GM12801 (cell line): Measurements from ENCODE around the gene C6orf120.

Experiments used
- TF ChIP-seq, protein P1 (sequence below): IDR thresholded peaks from one replicate; pipeline ENCODE4 v1.5.1; 2011; ENCODE audit warnings: control low read depth; ENCODE audit not compliant: insufficient read length; ENCODE audit errors: extremely low read depth

The C6orf120 gene

DNA sequence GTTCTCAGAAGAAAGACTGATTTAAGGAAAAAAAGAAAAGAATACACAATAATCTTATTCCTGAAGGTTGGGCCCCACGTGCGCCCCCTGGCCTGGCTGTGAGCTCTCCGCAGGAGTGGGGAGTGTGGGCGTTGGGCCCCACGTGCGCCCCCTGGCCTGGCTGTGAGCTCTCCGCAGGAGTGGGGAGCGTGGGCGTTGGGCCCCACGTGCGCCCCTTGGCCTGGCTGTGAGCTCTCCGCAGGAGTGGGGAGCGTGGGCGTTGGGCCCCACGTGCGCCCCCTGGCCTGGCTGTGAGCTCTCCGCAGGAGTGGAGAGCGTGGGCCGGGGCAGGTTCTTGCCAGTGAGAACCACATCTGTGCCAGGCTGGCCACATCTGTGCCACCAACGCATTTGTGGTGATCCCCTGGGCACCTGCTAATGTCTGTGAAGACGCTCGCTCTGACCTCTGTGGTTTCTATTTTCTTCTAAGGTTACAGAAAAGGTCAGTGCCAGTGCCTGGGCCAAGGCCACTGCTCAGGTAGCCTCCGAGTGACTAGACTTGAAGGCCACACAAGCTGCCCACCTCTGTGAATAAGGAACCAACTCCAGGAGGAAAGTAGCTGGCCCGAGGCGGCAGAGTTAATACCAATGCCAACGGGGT lies 41.1 kb upstream of the C6orf120 start:
- TF ChIP-seq, protein P1, sequence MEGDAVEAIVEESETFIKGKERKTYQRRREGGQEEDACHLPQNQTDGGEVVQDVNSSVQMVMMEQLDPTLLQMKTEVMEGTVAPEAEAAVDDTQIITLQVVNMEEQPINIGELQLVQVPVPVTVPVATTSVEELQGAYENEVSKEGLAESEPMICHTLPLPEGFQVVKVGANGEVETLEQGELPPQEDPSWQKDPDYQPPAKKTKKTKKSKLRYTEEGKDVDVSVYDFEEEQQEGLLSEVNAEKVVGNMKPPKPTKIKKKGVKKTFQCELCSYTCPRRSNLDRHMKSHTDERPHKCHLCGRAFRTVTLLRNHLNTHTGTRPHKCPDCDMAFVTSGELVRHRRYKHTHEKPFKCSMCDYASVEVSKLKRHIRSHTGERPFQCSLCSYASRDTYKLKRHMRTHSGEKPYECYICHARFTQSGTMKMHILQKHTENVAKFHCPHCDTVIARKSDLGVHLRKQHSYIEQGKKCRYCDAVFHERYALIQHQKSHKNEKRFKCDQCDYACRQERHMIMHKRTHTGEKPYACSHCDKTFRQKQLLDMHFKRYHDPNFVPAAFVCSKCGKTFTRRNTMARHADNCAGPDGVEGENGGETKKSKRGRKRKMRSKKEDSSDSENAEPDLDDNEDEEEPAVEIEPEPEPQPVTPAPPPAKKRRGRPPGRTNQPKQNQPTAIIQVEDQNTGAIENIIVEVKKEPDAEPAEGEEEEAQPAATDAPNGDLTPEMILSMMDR, result no peak

DNA sequence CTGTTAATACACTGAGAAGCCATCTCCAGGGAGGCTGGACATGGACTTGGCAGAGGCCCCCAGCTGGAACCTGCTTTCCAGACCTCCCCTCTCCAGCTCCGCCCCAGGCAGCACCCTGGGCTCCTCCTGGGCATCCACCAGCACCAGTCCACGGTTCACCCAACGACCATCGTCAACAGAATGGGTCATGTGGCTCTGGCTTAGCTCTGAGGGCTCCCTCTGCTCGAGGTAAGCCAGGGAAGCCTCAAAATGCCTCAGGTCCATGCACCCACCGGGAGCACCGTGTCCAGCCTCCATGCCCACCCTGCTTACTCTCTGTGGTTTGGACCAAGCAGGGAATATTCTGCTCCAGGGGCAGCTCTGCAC lies 40.6 kb upstream of the C6orf120 start:
- TF ChIP-seq, protein P1, result no peak

DNA sequence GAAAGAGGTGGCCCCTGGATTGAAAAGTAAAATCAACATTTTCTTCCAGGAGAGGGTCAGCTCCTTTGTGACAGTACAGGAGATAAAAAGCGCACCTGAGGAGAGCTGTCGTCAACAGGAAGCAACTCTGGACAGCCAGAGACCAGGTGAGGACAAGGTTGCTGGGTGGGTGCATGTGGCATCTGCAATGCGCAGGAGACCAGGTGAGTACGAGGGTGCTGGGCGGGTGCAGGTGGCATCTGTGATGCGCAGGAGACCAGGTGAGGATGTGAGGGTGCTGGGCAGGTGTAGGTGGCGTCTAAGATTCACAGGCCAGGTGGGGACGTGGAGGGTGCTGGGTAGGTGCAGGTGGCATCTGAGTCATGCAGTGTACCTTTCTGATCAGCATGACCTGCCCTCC lies 38.5 kb upstream of the C6orf120 start:
- TF ChIP-seq, protein P1, result no peak

DNA sequence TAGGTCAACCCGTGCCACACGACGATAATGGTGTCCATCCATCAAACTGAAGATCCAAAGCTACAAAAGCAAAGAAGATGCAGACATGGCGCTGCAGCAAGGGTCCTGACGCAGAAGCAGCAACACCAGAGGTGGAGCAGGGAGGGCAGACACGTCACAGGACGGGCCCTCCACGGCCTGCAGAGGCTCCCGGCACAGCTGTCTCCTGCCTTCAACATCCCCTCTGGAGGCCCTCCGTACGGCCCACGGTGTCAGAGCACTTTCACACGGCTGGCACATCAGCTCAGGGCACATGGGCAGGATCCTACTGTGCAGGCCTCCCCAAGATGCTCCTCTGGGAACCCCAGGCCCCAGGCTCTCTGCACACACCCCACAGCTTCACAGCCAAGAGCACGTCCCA lies 37.7 kb upstream of the C6orf120 start:
- TF ChIP-seq, protein P1, result no peak

DNA sequence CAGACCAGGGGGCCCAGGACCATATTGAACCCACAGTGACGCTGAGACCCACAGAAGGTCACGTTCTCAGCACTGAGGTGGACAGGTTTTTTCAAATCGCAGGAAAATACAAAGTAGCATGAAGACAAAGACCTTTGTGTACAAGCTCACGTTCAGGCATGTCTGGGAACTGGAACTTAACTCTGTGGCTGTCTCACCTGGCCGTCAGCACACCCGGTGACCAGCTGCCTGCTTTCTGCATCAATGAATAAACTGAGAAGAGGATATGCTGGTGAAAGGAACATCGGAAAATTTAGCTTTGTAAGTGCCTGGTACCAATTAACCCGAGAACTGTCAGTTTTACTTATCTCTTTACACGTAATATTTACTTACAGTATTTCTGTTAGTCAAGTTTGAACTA lies 36.6 kb upstream of the C6orf120 start:
- TF ChIP-seq, protein P1, result no peak

DNA sequence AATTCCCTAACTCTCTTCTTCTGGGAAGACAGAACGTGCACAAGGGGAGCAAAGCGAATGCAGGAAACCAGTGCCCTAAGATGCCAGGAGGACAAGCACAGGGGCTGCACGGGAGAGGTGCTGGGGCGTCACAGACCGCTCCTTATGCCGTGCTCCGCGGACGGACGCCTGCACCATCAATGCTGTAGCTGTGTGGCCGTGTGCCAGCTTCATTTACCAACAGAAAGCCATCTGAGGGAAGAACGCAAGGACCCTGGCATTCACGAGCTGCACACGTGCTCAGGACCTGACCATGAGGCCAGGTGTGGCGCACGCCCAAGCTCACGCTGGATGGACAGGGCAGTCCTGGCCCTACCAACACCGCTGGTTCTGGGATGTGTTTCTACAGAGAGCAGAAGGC lies 35.5 kb upstream of the C6orf120 start:
- TF ChIP-seq, protein P1, result no peak

DNA sequence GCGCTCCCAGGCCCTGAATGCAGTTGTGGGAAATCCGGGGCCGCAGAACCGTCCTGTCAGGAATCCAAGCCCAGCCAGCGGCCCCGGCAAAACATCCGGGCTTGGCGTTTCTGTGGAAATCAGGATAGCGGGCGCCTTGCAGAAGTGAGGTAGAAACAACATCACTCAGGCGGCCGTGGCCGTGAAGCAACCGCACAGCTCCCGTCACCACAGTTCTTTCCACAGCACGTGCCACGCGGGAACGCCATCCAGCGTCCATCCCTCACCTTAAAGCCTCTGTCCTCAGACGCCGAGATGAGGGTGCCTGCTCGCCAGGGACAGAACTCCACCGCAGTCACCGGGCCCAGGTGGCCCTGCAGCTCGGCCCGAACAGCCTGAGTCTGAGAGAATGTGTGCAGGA lies 34.2 kb upstream of the C6orf120 start:
- TF ChIP-seq, protein P1, result no peak

DNA sequence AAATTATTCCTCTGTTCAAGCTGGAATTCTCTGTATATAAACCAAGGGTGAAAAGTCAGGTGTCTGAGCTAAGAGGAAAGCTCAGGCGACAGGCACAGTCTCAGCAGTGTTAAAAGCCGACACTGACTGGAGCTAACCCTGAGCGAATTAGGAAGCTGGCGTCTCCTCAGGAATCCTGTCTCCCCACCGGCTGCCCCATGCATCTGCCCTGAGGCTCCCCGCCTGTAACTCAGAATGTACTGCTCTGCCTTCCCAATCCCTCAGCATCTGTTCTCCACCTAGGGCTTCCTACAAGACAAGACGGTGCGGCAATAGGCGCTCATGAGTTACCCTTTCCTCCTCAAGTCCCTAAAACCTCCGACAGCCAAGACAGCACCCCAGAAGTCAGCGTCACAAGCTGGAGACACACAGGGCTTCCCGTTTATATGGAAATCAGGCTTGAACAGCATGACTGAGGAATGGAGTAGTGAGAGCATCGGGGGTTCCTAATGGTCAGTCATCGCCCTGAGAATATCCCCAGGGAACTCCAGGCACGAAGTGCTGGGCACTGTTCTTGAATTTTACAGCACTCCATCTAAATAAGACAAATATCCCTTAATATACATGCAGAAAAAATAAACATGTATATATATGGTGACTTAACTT lies 33.6 kb upstream of the C6orf120 start:
- TF ChIP-seq, protein P1, result no peak
